Heart left ventricle (tissue), 13 donors: ENCODE results near the gene ZNF180.

Experiments used
- POLR2A ChIP-seq, 2 donors: fragments of 450-650 bp; IDR thresholded peaks; one replicate each; pipeline ENCODE4 v1.6.1; 2017; ENCODE audit warnings: antibody characterized with exemption in 2 of 2, mild to moderate bottlenecking in 2 of 2, moderate library complexity in 2 of 2
- TF ChIP-seq, protein P1 (sequence below), 12 donors: fragments of 200-600 bp; sonication (generic) in 4 of 12; IDR thresholded peaks; one replicate each; pipeline versions ENCODE4 v1.5.0 to v1.8.0; 2018 to 2022; ENCODE audit warnings: antibody characterized with exemption in 12 of 12, mild to moderate bottlenecking in 5 of 12
- donor health status: ischemic (EF 13 %, LVEDD 7.1; RV severe dilation, severe dysfunction).
- donor health status: DM: no; HTN: yes; CAD: no.
- donor health status: DM: no; HTN: no; CAD: no.
- donor health status: ischemic (EF 25% LVEDD 6.9; RV normal size, moderate dysfunction).
- donor health status: ischemic (EF 25% LVEDD 5.7; RV mildly dilated, moderate dysfunction).
- donor health status: ischemic (EF 35%, LVEDD 5.7; RV mildly dilated, moderate dysfunction).
- donor health status: nonischemic (EF 11% LVEDD 7.7; RV severe dilation, severe dysfunction).
- donor health status: DM: yes; HTN: yes; CAD: no.
- donor health status: PGD.
- donor health status: ischemic (EF 29% LVEDD 5.4; RV normal size, mild dysfunction).
- donor health status: nonischemic (EF 23%, LVEDD 6.1; RV moderate dilation, normal function).

- TF ChIP-seq, protein P1, sequence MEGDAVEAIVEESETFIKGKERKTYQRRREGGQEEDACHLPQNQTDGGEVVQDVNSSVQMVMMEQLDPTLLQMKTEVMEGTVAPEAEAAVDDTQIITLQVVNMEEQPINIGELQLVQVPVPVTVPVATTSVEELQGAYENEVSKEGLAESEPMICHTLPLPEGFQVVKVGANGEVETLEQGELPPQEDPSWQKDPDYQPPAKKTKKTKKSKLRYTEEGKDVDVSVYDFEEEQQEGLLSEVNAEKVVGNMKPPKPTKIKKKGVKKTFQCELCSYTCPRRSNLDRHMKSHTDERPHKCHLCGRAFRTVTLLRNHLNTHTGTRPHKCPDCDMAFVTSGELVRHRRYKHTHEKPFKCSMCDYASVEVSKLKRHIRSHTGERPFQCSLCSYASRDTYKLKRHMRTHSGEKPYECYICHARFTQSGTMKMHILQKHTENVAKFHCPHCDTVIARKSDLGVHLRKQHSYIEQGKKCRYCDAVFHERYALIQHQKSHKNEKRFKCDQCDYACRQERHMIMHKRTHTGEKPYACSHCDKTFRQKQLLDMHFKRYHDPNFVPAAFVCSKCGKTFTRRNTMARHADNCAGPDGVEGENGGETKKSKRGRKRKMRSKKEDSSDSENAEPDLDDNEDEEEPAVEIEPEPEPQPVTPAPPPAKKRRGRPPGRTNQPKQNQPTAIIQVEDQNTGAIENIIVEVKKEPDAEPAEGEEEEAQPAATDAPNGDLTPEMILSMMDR (IDR thresholded peaks at IDR 0.05): no peak
- no peak for TF ChIP-seq POLR2A (IDR thresholded peaks at IDR 0.05)
Observed at GRCh38 chr19:44515031-44515430, 14.7 kb upstream of the ZNF180 start.
